GM19467 (cell line): Measurements from ENCODE around the gene ANXA11.
A peak's percentile ranks its signal among the peaks of the same experiment; 100 is the strongest.
"Not testable (repeated sequence)": the region's sequence is repeated elsewhere in the genome, so short reads cannot be mapped to it uniquely, and the experiment has no call there.

ENCODE experiments used
- ATAC-seq: cut with Tn5 transposase; IDR thresholded peaks from one replicate; pipeline ENCODE4 v1.9.1; 2021; ENCODE audit warnings: mild to moderate bottlenecking, moderate library complexity; ENCODE audit not compliant: unreplicated experiment

The ANXA11 gene

DNA sequence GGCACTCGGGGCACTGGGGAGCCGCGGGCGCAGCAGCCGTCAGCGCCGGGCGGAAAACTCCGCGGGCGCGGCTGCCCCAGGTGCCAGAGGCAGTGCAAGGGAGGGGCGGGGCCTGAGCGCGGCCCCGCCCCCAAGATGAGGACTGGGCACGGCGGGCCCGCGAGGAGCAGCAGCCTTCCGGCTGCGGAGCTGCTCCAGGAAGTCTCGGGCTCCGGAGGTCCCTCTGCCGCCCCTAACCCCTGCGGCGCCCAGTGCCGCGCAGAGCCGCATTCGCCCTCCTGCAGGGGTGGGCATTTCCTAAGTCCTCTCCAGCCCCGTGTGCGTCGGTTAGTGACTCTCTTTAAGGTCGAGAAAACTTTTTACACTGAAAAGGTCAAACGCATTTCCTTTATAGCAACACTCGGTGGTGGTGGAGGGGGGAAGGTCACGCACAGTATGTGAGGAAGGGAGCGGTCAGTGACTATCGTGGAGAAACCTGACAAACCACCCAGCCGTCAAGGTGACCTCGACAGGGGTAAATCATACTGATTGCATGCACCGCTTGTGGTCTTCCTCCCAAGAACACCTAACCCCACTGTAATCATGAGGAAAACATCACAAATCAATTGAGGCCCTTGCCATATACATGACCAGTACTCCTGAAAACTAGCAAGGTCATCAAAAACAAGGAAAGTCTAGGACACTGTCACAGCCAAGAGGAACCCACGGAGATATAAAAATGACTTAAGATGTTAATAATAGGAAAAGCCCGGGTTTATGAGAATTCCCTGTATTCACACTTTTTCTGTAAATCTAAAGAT, at the start of gene ANXA11:
TSS of gene ANXA11 (minus strand) at position 61 of the 800 bp plus-strand sequence. CDS start 32,676 bp downstream, outside the sequence.
- ATAC-seq: peak; percentile 84

DNA sequence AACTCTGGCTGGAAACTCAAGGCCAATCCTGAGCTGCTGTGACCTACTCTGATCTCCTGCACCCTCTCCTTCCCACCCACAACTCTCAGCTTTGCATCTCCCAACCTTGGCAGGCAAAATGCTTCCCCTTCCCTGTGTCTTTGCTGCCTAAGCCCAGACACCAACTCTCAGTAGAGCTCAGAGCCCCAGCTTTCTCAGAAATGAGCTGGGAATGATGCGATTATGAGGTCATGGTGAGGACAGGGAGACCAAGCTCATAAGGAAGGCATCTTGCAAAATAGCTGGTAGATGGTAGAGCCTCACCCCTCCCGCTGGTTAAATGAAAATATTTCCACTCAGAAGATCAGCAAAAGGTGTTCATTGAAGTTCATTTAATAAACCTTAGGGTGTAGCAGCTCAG, 49.4 kb upstream of the ANXA11 start:
- not testable (repeated sequence) for ATAC-seq

DNA sequence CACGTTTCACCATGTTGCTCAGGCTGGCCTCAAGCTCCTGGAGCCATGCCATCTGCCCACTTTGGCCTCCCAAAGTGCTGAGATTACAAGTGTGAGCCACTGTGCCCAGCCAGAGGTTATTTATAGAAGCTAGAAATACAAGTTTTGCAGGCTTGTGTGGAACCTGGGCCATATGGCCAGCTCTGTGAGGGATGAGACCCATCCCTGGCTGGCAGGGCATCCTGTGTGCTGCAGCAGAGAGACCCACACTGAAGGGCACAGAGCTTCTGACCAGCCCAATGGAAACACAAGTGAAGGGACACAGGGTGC, 48.6 kb upstream of the ANXA11 start:
- not testable (repeated sequence) for ATAC-seq

DNA sequence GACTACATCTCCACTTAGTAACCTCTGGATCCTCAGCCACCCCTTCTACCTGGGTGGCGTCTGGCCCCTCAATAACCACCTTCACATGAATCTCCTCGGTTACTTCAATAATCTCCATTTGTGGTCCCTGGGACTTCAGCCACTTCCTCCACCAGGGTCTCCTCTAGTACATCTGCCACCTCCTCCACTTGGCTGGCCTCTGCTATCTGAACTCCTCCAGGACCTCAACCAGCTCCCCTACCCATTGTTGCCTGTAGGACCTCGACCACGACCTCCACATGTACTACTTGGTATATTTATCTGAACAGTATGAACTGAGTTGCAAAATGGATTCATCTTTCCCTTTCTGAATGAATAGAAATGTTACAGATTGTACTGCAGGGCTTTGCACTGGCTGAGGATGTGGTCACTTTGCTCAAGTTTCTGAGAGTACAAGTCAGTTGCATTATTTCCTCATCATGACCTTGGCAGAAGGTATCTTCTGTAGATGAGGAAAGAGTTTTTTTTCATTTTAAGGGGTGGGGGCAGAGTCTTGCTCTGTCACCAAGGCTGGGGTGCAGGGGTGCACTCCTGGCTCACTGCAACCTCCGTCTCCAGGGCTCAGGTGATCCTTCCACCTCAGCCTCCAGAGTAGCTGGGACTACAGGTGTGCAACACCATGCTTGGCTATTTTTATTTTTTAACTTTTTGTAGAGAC, 48.1 kb upstream of the ANXA11 start:
- ATAC-seq: peak; percentile 74

DNA sequence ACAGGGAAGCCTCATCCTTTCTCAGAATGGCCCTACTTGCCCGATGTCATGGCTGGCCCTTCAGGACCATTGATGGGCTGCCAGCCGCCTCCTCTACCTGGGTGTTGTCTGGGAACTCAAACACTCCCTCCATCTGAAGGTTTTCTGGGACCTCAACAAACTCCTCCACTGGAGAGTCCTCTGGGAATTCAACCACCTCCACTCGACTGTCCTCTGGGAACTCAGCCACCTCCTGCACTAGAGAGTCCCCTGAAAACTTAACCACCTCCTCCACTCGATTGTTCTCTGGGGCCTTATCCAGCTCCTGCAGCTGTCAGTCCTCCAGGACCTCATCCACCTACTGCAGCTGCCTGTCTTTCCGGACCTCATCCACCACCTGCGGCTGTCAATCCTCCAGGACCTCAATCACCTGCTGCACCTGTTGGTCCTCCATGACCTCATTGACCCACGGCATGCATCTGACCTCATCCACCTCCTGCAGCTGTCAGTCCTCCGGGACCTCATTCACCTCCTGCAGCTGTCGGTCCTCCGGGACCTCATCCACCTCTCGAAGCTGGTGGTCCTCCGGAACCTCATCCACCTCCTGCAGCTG, 47.1 kb upstream of the ANXA11 start:
- no peak for ATAC-seq

DNA sequence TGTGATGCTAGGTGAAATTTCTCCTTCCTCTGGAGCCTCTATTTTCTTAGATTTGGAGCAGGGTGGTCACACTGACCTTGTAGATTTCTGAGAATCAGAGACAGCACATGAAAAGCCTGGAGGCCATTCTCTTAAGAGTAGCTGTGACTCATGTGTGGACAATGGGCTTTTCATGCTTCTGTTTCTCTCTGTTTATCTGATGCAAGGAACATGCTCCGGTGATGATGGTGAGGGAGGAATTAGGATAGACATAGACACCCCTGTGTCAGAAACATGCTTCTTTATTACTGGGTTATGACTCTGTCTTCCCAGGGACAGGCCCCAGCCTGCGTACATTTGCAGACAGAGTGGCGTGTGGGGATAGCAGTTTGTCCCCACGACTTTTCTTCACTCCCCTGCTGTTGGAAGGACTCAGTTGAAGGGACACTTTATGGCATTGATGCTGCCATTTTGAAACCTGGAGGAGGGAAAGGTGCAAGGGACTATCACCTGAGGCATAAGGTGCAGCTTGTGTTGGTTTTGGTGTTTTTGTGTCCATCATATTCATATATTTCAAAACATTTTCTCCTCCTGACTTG, 46.5 kb upstream of the ANXA11 start:
- not testable (repeated sequence) for ATAC-seq

DNA sequence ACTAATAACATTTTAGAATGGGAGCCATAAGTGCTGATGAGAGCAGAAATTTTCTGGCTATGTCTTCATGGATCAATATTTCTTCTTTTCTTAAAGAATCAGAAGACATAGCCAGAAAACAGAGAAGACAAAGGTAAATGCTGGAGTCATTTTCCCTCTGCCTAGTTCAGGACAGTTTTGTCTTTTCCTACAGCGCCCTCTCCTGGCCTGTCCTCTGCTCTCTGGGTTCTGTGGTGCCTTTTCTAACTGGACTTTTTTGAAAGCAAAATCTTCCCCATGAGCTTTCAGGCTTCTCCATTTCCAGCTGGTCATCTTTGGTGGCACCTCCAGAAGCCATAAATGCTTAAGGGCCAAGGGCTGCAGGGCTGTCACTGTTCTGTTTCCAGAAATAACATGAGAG, 45.1 kb upstream of the ANXA11 start:
- not testable (repeated sequence) for ATAC-seq

DNA sequence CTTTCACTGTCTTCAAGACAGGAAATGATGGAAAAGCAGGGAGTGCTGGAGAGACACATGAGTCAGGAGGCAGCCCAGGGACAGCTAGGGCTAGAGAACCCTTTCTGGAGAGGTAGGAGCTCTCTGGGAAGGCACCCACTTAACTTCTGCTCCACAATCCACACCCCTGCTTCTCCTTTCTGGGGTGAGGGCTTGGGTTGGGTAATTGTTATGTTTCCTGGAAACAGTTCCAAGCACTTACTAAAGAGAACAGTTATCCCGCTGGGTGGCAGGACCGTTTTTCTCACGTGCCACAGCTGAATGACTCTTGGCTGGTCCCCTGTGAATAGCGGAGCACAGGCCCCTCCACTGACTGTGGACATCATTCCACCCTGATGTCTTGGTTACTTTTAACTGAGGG, 44.6 kb upstream of the ANXA11 start:
- not testable (repeated sequence) for ATAC-seq

DNA sequence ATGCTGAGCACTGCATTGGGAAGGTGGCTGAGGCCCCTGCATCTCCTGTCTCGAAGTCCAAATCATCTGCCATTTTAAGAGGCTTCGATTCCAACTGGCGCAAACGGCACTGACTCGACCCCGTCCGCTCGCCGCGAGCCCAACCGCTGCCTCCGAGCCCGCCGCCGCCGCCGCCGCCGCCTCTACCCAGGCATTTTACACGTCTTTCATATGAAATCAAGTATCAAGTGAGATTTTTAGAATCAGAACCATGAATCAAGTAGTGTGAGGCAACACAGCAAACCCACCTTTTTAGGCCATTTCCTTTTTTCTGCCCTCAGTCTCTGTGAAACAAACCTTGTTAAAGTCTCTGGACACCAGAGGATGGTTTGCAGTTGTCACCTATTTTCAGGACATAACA, 42.3 kb upstream of the ANXA11 start:
- not testable (repeated sequence) for ATAC-seq

DNA sequence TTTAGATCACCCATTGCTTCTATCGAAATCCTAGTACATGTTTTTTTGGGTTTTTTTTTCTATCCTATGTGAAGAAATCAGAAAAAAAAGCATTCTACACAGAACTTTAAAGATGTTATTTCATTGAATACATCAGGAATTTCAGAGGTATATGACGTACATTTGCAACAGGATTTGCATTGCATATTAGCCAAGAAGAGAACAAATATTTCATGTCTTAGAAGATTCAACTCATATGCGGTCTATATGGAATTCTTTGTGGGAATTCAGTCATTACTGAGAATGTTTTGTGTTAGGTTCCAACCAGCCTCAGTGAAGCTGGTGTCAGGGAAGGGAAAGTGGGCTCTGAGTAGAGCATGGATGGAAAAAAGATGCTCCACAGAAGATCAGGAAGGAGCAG, 39.0 kb upstream of the ANXA11 start:
- not testable (repeated sequence) for ATAC-seq

DNA sequence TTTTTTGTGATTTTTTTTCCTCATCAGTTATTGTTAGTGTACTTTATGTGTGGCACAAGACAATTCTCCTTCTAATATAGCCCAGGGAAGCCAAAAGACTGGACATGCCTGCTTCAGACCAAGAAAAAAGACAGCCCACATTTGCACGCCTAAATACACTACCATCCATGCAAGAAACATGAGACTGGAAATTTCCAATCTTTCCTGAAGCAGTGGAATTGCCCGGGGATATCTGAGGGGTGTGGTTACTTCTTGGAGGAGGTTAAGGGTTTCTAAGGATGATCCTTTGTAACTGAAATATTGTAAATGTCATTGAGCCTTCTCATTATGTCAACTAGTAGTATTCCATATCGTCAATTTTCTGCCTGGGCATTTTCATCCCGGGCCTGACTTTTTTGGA, 37.0 kb upstream of the ANXA11 start:
- ATAC-seq: not testable (repeated sequence)

DNA sequence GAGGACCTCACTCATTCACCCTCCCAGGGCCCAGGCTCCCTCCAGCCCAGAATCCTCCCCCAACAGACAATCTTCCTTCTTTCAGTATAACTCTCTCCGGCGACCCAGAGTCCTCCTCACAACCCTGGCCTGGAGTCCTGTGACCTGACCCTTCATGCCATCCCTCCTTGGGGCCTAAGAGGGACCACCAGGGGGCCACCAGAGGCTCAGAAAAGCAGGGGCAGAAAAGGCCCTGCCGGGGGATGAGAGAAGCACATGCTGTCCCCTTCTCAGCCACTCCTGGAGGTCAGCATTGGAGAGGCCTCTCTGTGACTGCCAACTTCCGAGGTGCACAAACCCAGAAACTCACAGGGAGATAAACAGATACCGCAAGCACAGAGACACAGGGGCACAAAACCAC, 31.1 kb upstream of the ANXA11 start:
- not testable (repeated sequence) for ATAC-seq

DNA sequence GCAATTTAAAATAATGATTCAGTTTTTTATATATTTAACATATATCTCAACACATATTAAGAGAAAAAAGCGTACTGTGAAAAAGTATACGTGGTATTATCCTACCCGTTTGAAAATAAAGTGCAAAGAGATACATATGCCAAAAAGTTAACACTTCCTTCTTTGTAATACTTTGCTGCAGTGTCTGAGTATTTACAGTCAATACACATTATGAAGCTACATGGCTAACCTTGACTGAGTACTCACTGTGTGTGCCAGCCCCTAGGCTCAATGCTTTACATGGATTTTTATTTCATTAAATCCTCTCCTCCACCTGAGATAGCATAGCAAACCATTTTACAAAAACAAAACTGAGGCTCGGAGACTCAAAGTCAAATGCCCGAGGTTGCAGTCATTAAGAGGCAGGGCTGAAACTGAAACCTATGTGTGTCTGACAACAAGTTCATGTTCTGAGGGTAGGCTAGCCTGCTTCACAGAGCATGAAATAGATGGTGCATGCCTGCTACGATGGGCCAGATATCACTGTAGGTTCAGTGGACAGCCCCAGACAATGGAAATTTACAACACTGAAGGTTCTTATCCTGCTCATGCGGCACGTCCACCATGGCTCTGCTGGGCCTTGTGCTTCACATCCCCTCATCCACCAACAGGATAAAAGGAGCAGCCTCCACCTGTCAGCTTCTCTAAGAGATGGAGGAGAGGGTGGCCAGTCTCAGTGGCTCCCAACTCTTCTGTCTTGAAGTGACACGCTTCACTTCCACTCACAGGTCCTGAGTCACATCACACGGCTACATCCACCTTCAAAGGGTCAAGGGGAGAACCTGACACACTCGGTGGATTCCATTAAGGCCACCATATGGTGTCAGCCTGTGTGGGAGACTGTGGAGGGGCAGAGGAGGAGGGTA, 29.2 kb upstream of the ANXA11 start:
- ATAC-seq: peak; percentile 100

DNA sequence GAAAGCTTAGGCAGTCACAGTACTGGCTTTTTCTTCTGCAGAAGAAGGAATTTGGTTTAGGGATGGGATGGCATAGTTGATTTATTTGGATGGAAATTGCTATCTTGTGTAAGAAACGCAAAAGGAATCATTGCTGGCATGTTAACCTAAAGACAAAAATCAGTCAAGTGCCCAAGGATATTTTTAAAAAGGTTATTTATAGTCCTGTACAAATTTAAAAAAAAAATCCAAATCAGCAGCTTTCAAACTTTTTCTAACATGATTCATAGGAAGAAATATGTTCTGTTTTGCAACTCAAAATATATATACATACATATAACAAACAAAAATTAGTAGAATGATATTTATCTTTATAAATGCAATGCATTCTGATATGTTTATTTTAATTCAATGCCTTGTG, 28.5 kb upstream of the ANXA11 start:
- ATAC-seq: not testable (repeated sequence)

DNA sequence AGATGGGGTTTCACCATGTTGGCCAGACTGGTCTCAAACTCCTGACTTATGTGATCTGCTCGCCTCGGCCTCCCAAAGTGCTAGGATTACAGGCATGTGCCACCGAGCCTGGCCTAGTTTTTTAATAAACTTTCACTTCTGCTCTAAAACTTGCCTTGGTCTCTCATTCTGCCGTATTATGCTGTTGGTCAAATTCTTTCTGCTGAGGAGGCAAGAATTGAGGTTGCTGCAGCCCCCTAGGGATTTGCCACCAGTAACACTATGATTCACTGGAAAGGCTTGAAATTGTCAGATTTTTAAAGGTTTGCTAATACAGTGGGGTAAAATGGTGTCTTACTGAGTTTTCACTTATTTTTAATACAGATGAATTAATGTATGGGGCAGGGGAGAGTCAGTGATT, 21.4 kb upstream of the ANXA11 start:
- not testable (repeated sequence) for ATAC-seq

DNA sequence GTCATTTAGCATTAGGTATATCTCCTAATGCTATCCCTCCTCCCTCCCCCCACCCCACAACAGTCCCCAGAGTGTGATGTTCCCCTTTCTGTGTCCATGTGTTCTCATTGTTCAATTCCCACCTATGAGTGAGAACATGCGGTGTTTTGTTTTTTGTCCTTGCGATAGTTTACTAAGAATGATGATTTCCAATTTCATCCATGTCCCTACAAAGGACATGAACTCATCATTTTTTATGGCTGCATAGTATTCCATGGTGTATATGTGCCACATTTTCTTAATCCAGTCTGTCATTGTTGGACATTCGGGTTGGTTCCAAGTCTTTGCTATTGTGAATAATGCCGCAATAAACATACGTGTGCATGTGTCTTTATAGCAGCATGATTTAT, 17.7 kb upstream of the ANXA11 start:
- ATAC-seq: not testable (repeated sequence)

DNA sequence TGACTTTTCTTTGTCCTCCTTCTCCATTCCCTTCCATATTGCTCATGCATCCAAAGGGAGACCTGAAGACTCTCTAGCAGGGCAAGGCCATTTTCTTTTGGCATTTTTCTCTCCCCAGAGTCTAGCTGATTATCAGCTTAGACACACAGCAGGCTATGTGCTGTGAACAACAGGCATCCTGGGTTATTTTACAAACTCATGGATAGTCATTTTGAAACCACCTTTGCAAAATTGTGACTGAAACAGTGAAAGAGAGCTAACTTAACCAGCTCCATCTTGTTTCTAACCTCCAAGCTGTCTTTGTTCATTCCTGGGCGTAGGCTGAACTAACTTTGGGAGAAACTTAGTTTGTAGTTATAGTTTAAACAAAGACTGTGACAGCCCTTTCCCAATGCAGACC, 13.5 kb upstream of the ANXA11 start:
- peak; percentile 87 for ATAC-seq

DNA sequence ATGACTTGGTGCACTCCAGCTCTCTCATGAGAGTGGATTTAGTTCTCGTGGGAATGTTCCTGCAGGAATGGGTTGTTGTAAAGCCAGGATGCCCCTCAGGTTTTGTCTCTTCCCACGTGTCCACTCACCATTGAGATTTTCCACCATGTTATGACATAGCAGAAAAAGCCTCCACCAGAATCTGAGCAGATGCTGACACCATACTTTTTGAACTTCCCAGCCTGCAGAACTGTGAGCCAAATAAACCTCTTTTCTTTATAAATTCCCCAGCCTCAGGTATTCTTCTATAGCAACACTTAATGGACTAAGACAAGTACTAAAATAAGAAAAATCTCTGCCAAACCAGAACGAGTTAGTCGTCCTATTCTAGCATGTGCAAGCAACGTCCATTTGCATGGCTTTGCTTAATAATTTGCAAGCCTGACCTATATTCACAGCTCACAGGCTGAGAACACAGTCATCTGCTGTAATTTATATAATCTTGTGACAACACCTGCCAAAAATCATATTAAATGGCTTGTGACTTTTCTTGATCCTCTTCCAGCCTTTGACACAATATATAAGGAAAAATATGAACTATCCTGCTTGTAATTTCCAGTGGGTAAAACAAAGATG, 9.1 kb upstream of the ANXA11 start:
- not testable (repeated sequence) for ATAC-seq

DNA sequence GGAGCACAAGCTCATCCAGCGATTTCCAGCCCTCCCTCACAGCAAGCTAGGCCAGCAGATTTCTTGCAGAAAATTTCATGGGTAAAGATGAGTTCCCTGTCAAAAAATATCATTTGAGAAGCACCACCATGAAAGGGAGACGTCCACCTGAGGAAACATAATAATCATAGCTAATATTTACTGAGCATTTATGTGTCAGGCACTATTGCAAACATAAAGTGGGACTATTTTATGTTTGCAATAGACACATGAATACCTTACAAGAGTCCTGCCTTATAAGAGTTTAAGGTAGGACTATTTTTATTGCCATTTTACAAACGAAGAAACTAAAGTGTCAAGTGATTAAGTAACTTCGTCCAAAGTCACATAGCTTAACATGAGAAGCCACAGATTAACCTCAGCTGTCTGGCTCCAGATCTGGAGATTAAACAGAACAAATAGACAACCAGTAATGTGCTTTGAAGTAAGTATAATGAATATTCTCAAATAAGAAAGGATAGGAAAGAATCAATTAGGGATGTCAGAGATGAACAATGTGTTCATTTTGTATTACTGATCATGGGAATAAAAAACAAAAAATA, 7.3 kb upstream of the ANXA11 start:
- not testable (repeated sequence) for ATAC-seq

DNA sequence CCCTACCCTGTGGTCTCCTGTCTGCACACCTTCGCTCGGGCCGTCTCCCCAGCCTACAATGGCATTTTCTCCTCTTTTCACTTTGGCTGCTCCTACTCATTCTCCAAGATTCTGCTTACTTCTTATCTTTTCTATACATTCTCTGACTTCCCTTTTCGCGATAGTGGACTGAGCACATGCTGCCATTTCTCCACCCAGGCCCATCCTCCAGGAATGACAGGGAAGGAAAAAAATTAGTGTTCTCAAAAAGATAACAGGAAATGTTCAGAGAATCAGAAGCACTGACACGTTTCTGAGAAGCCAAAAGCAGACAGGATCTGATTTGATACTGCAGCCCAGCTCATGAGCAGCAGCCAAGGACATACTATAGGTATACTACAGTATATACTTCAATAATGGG, 6.4 kb upstream of the ANXA11 start:
- ATAC-seq: no peak
